NCI-H82 treated with DMSO at 0.1 percent for 48 hours (cell line): ENCODE measurements around the gene VIPR2.
"Not testable (repeated sequence)": the region's sequence is repeated elsewhere in the genome, so short reads cannot be mapped to it uniquely, and the experiment has no call there.

Experiments used
- DNase-seq: peaks from one replicate; lab custom pipeline; 2025; ENCODE audit not compliant: unreplicated experiment; lab: John Stamatoyannopoulos, UW

The VIPR2 gene, protein sequence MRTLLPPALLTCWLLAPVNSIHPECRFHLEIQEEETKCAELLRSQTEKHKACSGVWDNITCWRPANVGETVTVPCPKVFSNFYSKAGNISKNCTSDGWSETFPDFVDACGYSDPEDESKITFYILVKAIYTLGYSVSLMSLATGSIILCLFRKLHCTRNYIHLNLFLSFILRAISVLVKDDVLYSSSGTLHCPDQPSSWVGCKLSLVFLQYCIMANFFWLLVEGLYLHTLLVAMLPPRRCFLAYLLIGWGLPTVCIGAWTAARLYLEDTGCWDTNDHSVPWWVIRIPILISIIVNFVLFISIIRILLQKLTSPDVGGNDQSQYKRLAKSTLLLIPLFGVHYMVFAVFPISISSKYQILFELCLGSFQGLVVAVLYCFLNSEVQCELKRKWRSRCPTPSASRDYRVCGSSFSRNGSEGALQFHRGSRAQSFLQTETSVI

DNA sequence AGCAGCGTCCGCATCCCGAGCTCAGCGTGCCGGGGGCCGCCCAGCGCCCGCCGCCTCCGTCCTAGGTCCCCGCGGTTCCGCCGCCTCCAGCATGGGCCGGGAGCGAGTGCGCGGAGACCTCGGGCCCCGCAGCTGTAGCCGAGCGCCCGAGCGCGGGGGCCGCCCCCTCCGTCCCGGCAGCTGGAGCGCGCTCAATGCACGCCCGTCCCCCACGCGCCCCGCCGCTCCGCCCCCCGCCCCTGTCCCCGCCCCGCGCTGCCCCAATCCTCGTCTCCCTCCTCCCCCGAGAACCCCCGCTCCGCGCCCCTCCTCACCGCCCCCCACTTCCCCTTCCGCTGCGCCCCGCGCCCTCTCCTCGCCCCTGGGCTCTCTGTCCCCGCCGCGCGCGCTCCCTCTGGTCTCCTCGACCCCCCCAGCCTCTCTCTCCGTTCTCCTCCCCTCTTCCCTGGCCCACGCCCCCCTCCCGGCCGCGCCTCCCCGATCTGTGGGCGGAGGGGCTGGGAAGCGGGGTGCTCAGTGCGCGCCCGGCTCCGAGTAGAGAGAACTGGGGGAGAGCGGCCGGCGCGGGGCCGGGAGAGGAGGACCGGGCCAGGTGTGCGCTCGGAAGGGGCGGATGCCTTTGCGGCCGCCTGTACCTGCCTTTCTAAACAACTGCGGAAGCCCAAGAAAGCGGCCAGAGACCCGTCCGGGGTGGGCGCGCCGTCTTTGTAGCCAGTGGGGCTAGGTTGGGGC is at the start of gene VIPR2:
Gene VIPR2 (minus strand): TSS at position 110 of the 732 bp plus-strand sequence. CDS start 96 bp downstream, at position 14.
- DNase-seq = no peak

DNA sequence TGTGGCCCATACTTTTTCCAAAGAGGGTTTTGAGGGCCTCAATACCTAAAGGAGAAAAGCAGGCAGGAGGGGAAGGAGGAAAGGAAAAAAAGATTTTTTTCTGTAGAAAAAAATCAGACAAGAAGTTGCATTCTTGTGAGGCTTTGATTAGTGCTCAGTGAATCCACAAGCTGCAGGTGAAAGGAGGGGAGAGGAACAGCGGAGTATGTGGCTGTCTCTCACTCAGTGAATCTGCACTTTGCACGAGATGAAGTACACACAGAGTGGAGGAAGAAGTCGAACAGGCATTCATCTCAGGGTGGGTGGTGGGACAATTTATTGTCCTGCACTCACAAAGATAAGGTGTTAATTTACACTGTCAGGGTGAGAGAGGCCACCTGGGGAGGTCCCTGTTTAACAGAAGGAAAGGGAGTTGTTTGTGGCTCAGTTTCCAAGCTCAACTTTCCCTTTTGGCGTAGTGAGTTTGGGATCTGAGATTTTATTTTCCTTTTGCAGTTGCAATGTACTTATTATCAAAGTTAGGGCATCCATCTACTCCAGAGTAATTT is 49.0 kb upstream of the VIPR2 start:
- no peak for DNase-seq

DNA sequence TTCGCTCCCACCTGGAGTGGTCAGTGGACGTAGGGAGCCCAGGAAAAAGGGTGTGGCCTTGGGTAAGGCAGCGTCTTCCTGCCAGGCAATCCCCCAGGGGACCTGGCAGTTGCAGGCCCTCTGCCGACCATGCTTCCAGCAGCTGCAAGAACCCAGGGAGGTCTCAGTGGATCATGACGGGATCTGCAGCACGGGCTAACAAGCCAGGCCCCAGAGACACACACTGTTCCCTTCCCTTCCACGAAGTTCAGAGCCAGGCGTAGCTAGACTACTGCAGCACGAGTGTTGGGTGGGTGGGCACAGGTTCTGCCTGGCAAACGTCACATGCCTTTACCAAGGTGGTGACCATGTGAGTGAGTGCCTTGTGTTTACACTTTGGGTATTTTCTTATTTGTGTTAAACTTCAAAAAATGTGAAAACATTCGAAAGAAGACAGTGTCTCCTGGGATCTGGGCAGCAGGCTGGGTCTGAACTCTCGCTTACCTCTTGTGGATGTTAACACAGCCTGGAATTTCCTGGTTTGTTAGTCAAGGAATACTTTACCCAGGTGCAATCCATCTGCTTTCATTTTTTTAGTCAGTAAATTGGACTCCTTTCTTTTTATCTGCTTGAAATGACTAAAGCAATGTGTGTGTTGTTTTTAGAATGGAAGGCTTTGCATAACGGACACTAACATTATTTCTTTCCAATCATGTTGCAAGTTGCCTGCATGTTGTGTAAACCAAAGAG is 48.2 kb upstream of the VIPR2 start:
- no peak for DNase-seq

DNA sequence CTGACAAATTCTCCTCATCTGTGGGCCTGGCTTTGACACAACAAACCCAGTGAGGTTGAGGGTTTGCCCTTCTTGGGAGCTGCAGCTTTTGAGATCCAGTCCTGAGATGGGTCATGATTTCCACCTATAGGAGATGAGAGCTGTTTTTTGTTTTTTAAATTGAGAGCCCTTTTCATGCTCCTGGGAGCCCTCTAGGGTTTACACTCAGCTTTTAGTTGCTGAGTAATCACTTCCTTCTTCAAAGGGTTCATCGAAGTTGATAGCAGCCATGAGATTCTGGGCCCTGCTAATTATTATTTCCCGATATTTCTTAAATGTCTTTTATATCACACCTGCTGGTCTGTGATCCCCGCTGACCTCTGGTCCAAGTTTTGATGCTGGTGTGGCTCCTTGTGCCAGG is 47.3 kb upstream of the VIPR2 start:
- DNase-seq = no peak

DNA sequence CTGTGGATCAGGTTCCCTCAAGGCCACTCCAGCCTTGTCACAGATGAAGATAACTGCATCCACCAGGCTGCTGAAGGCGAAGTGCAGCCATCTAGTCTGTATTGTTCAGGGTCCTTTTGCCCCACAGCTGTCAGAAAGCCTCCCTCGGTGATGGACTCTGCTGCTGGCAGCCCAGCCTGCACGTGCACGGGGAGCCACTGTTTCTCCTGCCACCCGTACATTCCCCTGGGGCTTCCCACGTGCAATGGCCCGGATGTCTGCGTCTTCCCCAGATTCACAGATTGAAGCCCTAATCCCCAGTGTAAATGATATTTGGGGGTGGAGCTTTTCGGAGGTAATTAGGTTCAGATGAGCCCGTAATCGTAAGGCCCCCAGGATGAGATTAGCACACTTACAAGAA is 46.6 kb upstream of the VIPR2 start:
- DNase-seq = no peak

DNA sequence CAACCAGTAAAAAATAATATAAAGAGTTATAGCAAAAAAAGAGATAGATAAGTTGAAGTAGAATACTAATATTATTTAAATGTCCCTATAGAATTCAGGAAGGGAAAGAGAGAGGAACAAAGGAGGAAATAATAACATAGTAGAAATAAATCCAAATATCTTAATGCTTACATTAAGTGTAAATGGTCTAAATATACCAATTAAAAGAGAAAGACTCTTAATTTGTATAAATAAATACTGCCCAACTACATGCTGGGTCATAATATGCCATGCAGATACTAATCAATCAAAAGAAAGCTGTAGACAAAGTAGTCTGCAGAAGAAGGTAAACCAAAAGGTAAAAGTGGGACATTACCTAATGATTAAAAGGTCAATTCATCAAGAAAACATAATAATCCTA is 43.3 kb upstream of the VIPR2 start:
- no peak for DNase-seq

DNA sequence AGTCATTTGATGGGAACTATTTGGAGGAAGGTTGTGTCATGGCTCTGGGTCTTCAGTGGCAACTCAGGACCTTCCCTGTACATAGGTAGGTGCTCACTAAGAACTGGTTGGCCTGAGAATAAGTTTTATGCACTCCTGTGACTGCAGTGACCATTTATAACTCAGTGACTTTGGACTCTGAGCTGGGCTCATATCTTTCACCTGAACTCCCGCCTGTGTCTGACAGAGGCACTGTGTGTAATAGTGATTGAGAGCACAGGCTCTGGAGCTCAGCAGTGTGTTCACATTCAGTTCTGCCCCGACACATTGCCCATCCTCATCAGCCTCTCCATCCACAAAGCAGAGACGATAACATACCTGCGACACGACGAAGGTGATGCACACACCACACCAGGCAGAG is 34.6 kb upstream of the VIPR2 start:
- DNase-seq = no peak

DNA sequence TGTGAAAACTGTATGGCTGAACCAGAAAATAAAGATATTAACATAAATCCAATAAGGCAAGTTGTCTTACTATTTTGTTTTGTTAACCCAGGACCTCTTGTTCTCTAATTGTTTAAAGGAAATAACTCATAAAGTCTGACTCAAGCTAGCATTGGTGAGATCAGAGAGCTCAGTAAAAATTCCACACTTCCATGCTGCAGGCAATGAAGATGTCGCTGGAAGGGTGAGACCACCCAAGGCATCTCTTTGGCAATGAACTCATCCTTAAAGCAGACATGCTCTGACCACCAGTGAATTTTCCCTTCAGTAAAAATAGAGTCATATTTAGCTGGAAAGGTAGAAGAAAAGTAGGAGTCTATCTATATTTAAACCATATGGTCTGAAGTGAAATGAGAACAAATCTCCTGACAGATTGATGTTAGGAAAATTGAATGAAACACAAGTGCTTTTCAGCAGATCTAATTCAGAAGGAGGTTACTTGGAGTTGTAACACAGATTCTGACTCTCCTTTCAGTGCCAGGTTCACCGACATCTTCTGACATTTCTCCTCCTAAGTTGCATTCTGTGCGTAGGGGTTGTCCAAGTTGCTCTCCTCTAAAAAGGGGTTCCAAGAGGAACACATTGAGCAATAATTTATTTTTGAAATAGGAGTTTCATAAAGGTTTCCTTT is 32.8 kb upstream of the VIPR2 start:
- no peak for DNase-seq

DNA sequence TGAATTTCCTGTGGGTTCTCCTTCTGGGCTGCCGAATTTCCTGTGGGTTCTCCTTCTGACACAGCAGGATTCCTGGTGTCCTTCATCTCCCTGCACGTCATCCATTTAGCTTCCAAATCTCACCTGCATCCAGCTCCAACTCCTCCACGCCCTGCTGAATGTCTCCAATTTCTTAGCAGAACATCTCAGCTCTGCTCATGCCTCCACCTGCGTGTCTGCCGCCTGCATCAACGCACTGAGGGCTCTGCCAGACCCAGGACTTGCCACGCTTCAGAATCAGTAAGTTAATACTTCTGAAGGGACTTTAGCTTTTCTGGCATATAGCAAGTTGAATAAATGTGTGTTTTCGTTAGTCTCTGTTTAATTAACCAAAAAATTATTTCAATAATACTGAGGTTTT is 31.1 kb upstream of the VIPR2 start:
- no peak for DNase-seq

DNA sequence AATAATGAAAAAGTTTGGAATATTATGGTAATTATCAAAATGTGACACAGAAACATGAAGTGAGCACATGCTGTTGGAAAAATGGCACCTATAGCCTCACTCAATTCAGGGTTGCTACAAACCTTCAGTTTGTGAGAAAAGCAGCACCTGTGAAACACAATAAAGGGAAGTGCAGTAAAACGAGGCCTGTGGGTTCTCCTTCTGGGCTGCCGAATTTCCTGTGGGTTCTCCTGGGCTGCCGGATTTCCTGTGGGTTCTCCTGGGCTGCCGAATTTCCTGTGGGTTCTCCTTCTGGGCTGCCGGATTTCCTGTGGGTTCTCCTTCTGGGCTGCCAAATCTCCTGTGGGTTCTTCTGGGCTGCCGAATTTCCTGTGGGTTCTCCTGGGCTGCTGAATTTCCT is 30.4 kb upstream of the VIPR2 start:
- DNase-seq = not testable (repeated sequence)

DNA sequence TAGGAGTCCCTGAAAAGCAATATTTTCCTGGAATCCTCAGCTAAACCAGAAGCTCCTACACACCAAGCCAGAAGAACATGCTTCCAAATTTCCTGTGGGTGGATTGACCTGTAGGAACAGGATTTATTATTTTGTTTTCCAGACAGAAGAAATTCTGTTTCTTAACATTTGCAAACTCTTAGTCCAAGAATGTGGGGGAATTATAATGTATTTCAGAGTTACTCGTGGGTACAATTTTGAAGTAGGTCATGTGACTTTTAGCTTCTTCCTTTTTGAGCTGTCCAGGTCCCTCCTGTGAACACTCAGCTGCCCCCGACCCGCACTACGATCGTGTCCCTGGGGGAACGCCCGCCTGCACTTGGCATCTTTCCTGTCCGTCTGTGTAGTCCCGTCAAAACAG is 27.7 kb upstream of the VIPR2 start:
- DNase-seq = no peak

DNA sequence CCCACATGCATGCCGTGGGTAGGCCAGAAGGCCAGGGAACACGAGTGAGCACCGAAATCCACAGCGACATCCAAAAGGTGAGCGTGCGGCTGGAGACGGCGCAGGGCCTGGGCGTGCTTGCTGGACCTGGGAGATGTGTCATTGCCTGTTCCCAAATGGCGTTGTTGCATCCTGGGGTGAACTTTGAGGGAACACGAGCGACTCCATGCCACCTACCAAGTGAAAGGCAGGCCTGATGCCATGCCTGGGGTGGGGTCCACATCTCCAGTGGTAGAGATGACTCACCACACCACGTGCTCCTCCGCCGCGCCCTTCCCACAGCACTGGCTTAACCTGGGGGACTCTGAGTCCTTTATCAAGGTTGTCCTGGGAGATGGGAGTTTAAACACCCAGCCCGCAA is 24.7 kb upstream of the VIPR2 start:
- DNase-seq = no peak

DNA sequence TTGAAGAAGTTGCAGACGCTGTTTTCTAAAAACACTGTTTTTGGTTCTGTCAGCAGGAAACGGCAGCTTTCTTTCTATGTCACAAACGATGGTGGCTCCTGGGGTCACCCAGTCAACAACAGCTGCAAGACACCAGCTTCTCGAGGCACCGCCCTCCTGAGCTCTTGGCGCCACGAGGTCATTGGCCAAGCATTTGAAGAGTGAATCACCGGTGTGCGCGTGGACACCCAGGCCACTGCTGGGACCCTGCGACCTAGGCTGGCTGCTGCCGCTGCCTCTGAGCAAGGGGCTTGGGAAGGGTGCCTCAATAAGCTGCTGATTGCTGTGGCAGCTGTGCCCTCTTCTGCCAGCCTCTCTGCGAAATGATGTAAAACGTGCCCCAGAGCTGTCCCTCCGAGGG is 22.5 kb upstream of the VIPR2 start:
- no peak for DNase-seq

DNA sequence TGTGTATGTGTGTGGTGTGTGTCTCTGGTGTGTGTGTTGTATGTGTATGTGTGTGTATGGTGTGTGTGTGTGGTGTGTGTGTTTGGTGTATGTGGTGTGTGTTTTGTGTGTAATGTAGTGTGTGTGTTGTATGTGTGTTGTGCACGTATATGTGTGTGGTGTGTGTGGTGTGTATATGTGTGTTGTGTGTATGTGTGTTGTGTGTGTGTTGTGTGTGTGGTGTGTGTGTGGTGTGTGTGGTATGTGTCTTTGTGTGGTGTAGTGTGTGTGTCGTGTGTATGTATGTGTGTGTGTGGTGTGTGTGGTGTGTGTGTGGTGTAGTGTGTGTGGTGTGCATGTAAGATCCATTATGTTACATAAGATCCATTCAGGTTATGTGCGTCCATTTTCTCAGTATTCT is 21.9 kb upstream of the VIPR2 start:
- no peak for DNase-seq

DNA sequence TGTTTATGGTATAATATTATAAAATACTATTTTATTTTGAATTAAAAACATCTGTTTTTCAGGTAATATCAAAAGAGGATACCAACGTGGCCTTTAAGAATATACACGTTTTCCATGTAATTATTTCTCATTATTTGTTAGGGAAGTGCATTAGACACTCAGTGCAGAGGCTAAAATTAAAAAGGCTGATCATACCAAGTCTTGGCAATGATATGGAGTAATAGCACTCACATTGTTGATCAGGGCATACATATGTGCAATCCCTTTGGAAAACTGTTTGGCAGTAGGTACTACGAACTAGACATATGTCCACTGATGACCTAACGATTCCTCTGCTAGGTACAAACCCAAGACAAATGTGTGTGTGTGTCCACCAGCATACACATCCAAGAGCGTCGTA is 20.7 kb upstream of the VIPR2 start:
- no peak for DNase-seq

DNA sequence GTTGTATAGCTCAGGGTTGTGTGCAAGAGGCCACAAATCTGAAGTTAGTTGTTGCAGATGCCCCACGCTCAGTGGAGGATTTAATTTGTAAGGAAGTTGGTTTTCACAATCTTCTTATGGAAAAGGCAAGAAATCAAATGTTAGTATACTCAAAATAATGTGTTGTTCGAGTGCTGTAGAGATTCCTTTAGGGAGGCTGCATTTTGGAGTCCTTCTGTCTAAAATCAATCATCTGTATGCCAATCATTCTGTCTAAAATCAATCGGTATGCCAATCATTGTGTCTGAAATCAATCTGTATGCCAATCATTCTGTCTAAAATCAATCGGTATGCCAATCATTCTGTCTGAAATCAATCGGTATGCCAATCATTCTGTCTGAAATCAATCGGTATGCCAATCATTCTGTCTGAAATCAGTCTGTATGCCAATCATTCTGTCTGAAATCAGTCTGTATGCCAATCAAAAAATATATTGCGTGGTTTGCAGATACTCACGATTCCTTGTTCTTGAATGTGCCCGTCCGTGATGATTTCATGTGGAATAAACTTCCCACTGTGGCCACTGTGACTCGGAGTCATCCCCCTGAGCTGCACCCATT is 19.1 kb upstream of the VIPR2 start:
- DNase-seq = not testable (repeated sequence)

DNA sequence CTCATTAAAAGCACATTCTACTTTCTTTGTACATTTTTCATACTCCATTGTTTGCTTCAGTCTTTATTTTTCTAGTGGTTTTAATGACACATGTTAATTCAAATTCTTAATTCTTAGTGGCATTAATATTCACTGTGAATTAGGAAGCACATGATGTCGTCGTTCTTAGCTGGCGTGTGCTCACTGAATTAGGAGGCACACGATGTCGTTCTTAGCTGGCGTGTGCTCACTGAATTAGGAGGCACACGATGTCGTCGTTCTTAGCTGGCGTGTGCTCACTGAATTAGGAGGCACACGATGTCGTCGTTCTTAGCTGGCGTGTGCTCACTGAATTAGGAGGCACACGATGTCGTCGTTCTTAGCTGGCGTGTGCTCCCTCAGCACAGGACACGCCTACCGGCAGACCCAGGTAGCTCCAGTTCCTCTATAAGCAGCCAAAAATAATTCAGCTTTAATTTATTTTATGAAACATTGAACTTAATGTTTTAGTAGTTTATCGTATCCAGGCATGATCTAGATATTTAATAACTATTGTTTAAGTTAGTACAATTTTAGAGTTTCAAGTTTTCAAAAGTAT is 17.5 kb upstream of the VIPR2 start:
- not testable (repeated sequence) for DNase-seq

DNA sequence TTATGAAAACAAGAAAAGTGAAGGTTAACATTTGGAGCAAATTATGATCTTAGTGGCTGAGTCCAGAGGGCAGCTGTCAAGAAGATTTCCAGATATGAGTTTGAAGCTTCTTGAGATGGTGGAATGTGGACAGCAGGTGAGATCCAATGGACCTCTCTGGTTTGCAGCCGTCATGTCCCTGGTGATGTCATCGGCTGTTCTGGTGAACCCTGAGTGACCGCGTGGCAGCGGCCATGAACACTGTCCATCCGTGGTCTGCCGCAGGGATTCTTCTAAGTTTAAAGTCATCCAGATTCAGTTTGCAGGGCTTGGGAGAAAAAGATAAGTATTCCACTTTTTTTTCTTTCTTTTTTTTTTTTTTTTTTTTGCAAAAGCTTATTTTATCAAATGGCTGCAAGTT is 15.8 kb upstream of the VIPR2 start:
- no peak for DNase-seq

DNA sequence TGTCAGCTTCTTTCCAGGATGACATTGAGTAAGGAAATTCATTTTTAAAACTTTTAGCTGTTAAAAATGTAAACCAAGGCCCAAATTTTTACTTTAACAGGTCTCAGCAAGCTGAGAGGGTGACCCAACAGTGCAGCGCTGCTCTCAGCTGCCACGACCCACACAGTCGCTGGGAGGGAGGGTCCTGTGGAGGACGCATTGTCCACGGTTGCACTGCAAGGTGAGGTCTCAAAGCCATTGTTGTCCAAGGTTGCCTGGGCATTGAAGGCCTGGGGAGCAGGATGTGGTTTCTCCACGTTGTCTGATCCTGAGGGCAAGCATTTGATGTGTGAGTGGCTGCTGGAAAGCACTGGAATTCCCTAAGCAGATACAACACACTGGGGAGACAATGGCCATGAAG is 15.1 kb upstream of the VIPR2 start:
- no peak for DNase-seq

DNA sequence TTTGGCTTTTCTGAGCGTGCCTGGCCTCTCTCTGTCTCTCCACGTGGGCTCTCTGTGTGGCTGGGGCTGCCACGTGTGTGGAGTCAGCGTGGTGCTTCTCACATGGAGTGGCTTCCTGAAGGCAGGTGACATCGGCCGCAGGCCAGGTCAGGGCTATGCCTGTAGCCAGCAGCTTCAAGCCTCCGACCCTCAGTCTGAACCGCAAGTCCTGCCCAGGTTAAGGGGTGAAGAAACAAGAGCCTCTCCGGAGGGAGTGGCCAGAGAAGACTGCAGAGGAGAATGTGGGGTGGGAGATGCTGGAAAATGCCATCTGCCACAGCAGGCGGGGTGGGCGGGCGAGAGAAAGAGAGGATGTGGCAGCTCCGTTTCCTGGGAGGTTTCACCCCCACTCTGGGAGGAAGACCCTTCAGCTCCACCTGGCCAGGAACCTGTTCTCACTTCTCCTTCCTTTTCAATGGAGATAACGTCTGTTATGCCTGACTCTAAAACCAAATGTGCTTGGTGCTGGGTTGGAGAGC is 14.3 kb upstream of the VIPR2 start:
- DNase-seq = no peak
